COLO668 (cell line): ENCODE measurements around the gene ULK4.
"Not testable (repeated sequence)": the region's sequence is repeated elsewhere in the genome, so short reads cannot be mapped to it uniquely, and the experiment has no call there.

Experiments
- DNase-seq: peaks from one replicate; lab custom pipeline; 2025; ENCODE audit not compliant: unreplicated experiment; lab: John Stamatoyannopoulos, UW

The ULK4 gene

DNA sequence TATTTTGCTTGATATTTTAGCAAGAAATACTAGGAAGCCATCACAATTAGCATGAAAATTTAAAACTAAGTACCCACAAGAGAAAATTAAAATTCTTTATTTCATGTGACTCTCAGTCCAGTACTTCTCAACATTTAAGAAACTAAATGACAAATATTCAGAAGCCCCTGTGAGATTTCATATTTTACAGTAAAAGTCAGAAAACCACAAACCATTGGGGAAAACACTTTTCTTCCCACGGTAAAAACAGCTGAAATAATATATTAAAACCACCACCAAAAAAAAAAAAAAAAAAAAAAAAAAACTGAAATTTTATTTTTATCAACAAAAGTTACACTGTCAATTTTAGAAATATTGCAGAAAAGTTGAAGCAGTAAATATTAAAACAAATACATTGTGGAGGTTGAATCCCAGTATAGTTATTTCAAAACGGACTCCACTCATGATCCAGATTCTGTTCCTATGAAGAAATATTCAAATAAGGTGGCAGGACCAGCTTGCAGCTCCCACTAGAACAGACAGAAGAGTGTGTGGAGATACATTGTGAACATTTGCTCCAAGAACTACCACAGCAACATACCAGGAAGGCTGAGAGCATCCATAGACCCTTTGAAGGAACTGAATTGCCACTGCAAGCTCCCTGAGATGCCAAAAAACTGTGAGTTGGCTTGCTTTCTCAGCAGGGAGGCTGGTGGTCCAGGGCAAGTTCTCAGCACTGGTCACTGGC lies 454.4 kb downstream of the ULK4 start:
- no peak for DNase-seq

DNA sequence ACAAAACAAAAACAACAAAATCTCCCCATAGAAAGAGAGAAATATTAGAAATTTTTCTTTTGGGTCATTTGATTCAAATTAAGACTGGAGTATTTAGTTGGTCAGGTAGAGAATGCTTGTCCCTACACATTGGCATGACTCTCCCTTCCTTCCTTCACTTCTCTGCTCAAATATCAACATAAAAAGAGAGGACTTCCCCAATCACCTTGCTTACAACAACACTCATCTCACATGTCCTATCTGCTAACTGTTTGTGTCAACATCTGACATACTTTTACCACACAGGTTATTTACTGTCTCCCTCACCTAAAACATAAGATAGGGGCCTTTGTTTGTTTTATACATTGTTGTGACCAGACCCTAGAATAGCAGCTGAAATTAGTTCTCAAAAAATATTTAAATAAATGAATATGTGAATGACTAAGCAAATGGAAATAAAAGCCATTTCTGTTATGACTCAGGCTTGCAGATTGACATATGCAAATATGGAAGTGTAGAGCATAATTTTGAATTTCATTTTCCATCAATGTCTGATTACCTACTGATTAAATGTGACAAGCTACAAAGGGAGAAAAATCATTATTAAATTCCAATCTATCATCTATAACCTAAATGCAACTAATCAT lies 457.8 kb downstream of the ULK4 start:
- no peak for DNase-seq

DNA sequence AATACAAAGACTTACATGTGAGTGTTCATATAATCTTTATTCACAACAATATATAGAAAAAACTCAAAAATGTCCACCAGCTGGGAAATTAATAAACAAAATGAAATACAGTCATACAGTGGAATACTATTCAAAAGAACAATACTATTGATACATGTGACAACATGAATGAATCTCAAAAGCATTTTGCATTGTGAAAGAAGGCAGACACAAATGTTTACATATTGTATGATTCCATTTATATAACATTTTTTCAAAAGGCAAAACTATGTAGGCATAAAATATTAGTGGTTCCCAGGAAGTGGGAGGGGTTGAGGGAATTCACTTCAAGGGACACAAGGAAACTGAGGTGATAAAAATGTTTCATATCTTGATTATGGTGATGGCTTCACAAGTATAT lies 459.4 kb downstream of the ULK4 start:
- DNase-seq, result no peak

DNA sequence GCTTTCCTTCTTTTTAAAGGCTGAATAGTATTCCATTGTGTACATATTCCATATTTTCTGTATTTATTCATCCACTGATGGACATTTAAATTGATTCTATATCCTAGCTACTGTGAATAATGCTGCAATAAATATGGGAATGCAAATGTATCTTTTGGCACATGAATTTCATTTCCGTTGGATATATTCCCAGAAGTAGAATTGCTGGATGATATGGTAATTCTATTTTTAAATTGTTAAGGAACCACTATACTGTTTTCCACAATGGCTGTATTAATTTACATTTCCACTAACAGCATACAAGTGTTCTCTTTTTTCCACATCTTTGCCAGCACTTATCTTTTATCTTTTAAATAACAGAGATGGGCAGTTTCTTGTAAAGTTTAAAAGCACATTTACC lies 459.9 kb downstream of the ULK4 start:
- DNase-seq, result no peak

DNA sequence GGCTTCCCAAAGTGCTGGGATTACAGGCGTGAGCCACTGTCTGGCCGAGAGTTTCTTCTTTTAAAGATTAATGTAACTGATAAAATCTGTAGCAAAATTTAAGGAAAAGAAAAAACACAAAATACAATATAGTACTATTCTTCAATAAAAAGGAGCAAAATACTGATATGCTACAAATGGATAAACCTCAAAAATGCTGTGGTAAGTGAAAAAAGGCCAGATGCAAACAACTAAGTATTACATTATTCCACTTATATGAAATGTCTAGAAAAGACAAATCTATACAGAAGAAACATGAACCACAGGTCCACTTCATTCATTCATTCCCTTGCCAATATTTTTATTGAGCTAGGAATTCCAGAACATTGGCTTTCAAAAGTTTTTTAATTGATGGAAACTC lies 463.1 kb downstream of the ULK4 start:
- no peak for DNase-seq

DNA sequence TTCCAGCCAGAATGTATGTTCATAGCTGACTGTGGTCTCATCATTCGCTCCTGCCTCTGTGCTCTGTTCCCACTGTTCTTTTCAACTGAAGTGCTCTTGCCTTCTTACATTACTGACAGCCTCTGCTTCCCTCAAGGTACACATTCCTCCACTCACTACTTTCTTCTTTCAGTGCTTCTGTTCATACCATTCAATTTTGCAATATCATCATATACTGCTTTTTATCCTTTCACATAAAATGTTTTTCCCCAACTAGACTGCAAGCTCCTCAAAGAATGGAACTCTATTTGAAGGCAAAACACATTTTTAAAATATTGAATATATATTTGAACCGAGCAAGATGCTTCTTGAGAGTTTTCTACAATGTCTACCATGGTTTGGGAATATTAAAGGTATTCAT lies 471.5 kb downstream of the ULK4 start:
- DNase-seq, result no peak

DNA sequence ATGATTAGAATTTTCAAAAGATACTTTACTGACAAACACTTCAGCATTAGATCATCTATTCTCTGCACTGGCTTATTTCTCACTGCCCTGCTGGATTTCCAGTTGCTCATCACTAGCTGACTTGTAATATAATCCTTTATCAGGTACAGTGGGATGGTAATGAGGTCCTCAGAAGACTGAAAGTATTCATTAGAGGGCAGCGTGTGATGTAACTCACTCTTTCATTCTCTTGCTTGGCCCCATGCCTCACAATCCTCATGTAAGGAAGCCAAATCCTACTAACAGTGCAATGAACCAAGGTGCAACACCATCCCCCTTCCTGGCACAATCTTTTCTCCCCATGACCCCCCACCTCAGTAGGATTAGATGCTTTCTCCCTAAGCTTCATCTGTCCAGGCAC lies 472.7 kb downstream of the ULK4 start:
- DNase-seq, result no peak

DNA sequence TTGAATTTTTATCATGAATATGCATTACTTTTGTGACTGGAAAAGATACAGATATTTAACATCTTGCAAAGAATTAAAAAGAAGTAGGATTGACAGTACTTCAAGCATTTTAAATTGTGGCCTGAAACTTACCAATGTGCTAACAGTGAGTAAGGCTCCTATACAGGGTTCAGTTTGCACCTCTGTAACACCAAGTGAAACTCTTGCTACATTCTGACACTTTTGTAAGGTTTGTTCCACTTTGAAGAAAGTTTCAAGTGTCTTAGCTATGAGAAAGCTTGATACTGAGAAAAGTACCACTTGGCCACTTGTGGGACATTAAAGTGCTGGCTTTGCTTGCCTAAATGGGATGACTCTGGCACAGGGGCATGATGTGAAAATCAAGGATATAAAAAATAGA lies 473.4 kb downstream of the ULK4 start:
- DNase-seq, result no peak

DNA sequence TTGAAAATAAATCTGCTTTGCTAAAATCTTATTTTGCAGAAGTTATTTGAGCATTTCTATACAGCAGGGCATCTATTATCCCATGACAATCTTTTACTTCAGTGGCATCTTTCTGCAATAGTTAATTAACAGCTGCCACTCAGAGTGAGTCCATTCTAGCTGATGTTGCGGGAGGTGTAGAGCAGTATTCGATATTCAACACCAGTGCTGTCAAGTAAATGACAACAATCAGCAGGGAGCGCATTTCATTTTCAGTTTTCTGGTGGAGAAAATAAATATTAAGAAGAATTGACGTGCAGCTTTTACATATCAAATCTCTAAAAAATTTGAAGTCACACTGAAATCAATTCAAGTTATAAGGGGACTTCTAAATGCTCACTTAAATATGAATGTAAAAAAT lies 476.4 kb downstream of the ULK4 start:
- DNase-seq, result no peak

DNA sequence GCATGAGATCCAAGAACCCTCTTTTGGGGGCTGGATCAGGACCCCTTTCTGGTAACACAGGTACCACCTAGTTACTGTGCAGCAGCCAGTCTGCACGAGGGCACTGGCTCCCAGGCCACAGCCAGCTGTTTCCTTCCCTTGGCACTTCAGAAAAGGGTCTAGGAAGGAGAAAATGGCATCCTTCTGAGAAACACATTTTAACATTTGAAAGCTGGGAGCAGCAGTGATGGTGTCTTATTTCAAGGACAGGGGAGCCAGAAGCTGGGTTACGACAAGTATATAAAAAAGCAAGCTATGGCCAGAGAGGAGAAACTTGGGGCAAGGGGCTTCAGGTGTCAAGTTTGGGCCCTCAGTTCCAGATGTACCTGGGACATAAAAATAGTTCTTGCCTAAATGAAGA lies 479.8 kb downstream of the ULK4 start:
- no peak for DNase-seq

DNA sequence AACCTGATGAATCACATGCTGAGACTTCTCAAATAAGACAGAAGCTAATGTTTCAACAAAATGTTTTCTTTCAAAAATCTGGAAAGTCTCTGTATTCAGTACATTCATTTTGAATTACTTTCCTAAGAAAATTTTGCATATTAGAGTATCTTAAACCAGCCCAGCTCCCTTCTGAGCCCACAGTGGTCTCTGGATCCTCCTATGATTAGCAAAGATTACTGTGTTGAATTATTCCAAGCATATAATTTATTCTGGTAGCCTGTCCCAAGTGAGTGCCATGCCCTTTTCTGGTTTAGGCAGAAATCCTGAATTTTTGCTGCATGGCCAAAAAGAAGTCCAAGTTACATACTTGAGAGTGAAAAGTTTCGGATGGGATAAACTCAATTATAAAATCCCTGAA lies 483.6 kb downstream of the ULK4 start:
- no peak for DNase-seq

DNA sequence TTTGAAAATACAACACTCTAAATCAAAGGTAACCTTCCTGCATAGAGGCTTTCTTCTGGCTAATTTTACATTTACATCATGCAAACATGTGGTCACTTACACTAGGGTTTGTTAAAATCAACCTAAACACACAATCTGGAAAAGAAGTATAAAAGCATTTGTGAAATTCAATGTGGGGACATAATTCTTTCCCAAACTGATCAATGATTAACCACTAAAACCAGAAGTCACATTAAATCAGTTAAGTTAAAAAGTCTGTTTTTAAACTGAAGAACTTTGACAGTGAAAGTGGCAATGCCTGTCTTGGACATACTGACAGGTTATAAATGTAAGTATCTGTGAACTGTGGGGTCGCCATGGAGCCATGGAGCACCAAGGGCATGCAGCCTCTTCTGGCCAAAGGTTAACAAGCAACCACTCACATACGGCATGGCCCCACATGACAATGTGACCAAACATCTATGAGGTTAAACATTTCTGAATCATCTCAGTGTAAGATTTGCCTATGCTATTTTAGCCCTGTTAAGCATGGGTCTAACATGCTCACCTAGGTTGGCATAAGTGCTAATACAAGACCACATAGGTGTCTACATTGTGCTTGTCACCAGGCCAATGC lies 484.4 kb downstream of the ULK4 start:
- DNase-seq, result no peak

DNA sequence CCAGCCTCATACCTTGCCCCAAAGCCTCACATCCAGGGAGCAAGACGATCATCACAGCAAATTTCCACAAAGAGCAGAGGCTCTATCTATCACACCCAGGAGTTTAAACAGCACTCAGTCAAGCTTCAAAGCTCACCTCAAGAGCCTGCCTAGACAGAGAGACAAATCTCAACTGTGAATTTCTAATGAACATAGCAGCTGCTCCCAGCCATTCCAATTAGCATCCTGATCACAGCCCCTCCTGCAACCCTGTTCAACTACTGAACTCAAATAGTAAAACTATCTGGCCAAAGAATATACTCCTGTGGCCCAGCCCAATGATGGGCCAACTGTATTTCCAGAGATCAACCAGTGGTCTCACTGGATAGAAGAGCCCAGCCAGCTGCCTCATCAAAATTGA lies 492.8 kb downstream of the ULK4 start:
- no peak for DNase-seq

DNA sequence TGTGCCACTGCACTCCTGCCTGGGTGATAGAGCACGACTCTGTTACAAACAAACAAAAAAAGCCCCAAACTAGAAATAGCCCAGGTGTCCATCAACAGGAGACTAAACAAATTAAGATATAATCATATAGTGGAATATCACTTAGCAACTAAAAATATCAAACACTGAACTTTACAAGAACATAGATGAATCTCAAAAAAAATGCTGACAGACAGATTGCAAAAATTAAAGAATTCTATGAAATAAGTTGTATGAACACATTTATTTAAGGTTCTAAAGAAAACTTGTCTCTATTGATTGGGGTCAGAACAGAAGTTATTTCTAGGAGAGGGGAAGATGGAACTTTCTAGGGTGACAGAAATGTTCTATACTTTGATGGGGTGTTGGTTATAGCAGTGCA lies 494.4 kb downstream of the ULK4 start:
- no peak for DNase-seq

DNA sequence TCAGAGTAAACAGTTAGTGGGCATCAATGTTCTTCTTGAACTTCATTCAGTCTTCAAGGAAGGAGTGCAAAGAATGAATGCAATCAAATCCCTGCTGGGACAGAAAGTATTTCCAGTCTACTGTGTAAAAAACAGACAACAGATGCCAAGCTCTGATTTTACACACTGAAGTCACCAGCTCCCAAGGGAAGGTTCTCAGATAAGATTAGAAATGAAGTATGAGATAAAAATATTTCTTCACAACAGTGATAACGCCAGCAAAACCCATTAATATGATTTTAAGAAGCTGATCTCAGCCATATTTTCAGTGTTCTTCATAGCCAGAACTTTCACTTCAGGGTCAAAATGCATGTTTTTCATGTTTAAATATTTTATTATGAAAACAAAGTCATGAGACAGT lies 497.0 kb downstream of the ULK4 start:
- DNase-seq, result no peak

DNA sequence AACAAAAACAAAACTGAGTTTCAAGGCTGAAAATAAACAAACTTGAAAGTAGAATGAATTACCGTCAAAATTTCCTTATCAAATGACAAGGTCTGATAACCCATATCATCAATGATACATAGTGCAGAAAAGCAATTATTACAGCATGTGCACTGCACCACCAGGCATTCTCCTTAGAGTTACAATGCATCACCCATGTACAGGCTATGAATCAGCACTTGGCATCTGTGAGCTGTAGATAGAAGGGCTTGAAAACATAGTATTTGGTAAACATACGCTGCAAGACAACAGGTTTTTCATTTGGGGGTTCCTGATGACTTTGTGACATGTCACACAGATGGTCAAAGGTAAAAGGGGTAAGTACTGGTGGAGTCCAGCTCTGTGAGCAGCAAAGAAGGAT lies 497.5 kb downstream of the ULK4 start:
- DNase-seq, result no peak

DNA sequence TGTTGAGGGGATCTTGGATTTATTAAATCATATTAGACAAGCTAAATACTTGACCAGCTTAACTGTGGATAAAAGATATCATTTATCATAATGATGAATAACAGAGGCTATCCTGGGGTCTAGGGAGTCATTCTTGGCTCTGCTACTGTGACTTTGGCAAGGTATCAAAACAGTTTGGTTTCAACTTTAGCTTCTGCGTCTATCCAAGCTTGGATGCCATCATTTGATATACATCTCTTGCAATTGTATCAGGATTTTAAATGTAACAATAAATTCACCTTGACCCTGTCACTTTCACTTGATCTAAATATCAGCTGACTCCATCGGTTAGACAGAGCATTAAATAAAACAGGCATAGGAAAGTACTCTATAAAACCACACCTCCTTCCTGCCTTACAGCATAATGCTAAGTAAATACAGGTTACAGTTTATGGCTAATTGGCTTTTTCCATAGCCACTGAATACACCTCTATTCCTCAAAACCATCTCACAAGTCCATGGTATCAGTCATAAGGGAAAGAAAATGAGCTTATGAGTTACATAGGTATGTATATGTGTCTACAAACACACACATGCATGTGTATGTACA lies 499.7 kb downstream of the ULK4 start:
- DNase-seq, result no peak

DNA sequence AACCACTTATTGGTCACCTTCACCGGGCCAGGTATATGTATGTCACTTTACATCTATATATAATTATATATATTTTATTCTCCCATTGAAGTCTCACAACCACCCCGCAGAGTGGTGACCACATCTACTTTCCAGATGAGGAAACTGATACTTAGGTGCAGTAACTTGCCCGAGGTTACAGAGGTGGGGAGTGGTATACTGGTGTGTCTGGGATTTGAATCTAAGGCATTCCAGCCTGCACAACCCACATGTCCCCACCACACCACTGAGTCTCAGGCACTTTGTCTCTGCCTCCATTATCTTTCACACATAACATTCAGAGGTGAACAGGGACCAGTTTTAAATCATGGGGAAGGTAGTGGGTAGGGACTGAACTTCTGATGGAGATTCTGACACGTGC lies 501.2 kb downstream of the ULK4 start:
- no peak for DNase-seq

DNA sequence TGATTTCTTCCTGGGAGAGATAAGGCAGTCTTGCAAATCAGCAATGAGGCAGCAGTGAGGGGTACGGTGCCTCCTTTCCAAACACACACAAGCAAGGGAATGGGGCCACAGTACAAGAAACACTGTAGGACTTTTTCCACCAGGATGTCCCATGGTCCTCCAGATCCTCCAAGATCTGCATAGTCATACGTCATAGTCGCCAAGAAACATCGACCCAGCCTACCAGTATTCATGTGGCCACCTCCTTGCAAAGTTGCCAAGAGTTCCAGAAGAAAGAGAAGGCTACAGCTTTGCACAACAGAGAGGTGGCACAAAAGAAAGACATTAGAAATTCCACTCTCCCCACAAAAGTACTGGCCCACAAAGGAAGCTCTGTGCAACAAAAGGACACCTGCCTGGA lies 504.7 kb downstream of the ULK4 start:
- no peak for DNase-seq

DNA sequence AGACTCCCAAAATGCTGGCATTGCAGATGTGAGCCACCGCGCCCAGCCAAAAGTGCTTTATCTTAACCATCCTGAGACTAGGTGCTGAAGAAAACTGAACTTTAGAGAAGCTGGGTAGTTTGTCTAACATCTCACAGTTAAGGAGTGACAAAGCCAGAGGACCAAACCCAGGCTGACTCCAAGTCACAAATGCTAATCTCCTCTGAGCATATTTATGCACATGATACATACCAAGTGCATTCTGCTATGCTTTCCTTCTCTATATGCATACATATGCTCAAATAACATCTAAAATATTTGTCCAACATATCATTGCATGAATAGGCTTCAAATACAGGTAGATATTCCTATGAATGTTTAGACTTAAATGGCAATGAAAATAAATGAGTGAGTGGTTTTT lies 505.7 kb downstream of the ULK4 start:
- no peak for DNase-seq

DNA sequence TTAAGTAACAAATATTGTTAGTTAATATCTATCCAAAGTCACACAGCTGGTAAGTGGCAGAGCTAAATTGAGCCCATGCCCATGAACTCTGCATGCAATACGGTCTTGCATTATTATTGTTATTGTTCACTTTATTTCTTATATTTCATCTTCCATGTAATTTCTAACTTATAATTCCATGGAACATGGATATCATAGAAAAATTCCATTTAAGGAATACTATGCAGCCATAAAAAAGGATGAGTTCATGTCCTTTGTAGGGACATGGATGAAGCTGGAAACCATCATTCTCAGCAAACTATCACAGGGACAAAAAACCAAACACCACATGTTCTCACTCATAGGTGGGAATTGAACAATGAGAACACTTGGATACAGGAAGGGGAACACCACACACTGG lies 508.3 kb downstream of the ULK4 start:
- not testable (repeated sequence) for DNase-seq
